PC-9 (cell line): ENCODE data around the gene FXYD6. TPM values are rescaled to one million over a fixed set of nuclear protein-coding genes. Genes with fewer than 3 reads are reported as not detected.
"Not testable (repeated sequence)": the region's sequence is repeated elsewhere in the genome, so short reads cannot be mapped to it uniquely, and the experiment has no call there.

Experiments used
- Bru-seq: library from RNA; stranded (reverse); fragments of 400-500 nt; gene quantifications from one replicate; lab custom pipeline; 2021; lab: Mats Ljungman, UMichigan
- BruChase-seq, 2 experiments: library from RNA; stranded (reverse); fragments of 400-500 nt; gene quantifications; one replicate each; lab custom pipeline; 2021; lab: Mats Ljungman, UMichigan
- BruUV-seq: library from RNA; stranded (reverse); fragments of 400-500 nt; replicated peaks from 2 replicates; lab custom pipeline; 2021; lab: Mats Ljungman, UMichigan
- CTCF ChIA-PET: fragments of 300-600 bp; sonication (Branson Sonifier 250); formaldehyde crosslinking; loops from one replicate; lab custom pipeline; 2022; ENCODE audit warnings: antibody characterized with exemption; lab: Charles Lee
- POLR2A ChIA-PET: fragments of 300-600 bp; sonication (Branson Sonifier 250); formaldehyde crosslinking; loops from one replicate; lab custom pipeline; 2022; ENCODE audit warnings: antibody characterized with exemption; ENCODE audit not compliant: unreplicated experiment; lab: Charles Lee
- DNase-seq, 2 experiments: peaks; one replicate each; pipeline versions ENCODE4 v3.0.0 to v3.0.0-alpha.2; 2015 to 2022; ENCODE audit warnings: mixed read lengths in 1 of 2
- H2AFZ ChIP-seq: fragments of 200-600 bp; sonication (generic); 2 replicates; pipeline ENCODE4 v1.8.1; 2017; ENCODE audit warnings: antibody characterized with exemption
- H3F3A ChIP-seq: fragments of 200-600 bp; sonication (generic); 2 replicates; pipeline ENCODE4 v1.8.1; 2017; ENCODE audit warnings: antibody characterized with exemption, mild to moderate bottlenecking, low read depth; ENCODE audit not compliant: insufficient read depth
- H3K27ac ChIP-seq: fragments of 200-600 bp; sonication (generic); 2 replicates; pipeline ENCODE4 v1.6.1; 2016; ENCODE audit warnings: mixed run types
- H3K27me3 ChIP-seq: fragments of 200-600 bp; sonication (generic); 2 replicates; pipeline ENCODE4 v1.6.1; 2016; ENCODE audit warnings: low read depth, mixed run types; ENCODE audit not compliant: insufficient read depth
- H3K36me3 ChIP-seq: fragments of 200-600 bp; sonication (generic); 2 replicates; pipeline ENCODE4 v1.6.1; 2016; ENCODE audit warnings: low read depth, mixed run types
- H3K4me1 ChIP-seq: fragments of 200-600 bp; sonication (generic); replicated peaks from 2 replicates; pipeline ENCODE4 v1.6.1; 2016; ENCODE audit warnings: mixed run types; ENCODE audit not compliant: insufficient read depth
- H3K4me2 ChIP-seq: fragments of 200-600 bp; sonication (generic); 2 replicates; pipeline ENCODE4 v1.6.1; 2017; ENCODE audit warnings: mixed run types
- H3K4me3 ChIP-seq: fragments of 200-600 bp; sonication (generic); 2 replicates; pipeline ENCODE4 v1.6.1; 2016; ENCODE audit warnings: mixed run types
- H3K79me2 ChIP-seq: fragments of 200-600 bp; sonication (generic); 2 replicates; pipeline ENCODE4 v1.6.1; 2017; ENCODE audit warnings: low read depth, mixed run types
- H3K9me2 ChIP-seq: fragments of 200-600 bp; sonication (generic); 2 replicates; pipeline ENCODE4 v1.8.1; 2017; ENCODE audit warnings: mild to moderate bottlenecking; ENCODE audit not compliant: insufficient read depth
- H3K9me3 ChIP-seq: fragments of 200-600 bp; sonication (generic); 2 replicates; pipeline ENCODE4 v1.8.1; 2016; ENCODE audit warnings: low read depth; ENCODE audit not compliant: insufficient read depth
- H4K20me1 ChIP-seq: fragments of 200-600 bp; sonication (generic); 2 replicates; pipeline ENCODE4 v1.8.1; 2017; ENCODE audit not compliant: insufficient read depth
- EZH2 ChIP-seq: fragments of 200-600 bp; sonication (generic); IDR thresholded peaks from 2 replicates; pipeline ENCODE4 v1.8.0; 2017; ENCODE audit warnings: antibody characterized with exemption, low read depth
- intact Hi-C: fragments of 100-400 bp; cut with micrococcal nuclease; formaldehyde crosslinking; loops from one replicate; pipeline ENCODE4 v1.10.0; 2022; ENCODE audit not compliant: unreplicated experiment
- long read RNA-seq: library from polyadenylated mRNA; stranded (forward); transcript quantifications from one replicate; pipeline ENCODE4 v2.0.0, GENCODE V29; 2022
- total RNA-seq: library from RNA; stranded (reverse); gene quantifications from 2 replicates; pipeline ENCODE4 v1.2.3, GENCODE V29; 2021
- TF ChIP-seq, protein P1 (sequence below): fragments of 200-600 bp; sonication (generic); conservative IDR thresholded peaks from 2 replicates; pipeline ENCODE4 v1.6.1; 2017; ENCODE audit warnings: mixed run types, antibody characterized with exemption, mild to moderate bottlenecking, moderate library complexity

The FXYD6 gene
- total RNA-seq: 0.20 and 0.48 TPM in 2 replicates
- not detected for Bru-seq, nascent RNA
- not detected for BruChase-seq, experiment 1, labeled RNA remaining after a 2-hour chase
- percentile 30 among the genes with signal in this experiment for BruChase-seq, experiment 2, labeled RNA remaining after a 6-hour chase
- long read RNA-seq: 0 reads

- CTCF ChIA-PET: interaction anchor here (0.6 kb wide), 1 partner anchor 484 kb away, joined by 4 read pairs; no protein-coding TSS in a partner anchor
- POLR2A ChIA-PET: no interaction called here
These were observed at the start of gene FXYD6 for GRCh38 chr11:117876341-117877119. Gene FXYD6 (minus strand): TSS chr11:117876658. CDS start chr11:117842776, 33,882 bp downstream.

GRCh38 chr11:117926166-117926565, 49.7 kb upstream of the FXYD6 start:
- BruUV-seq, H3K9me2 ChIP-seq, H3K4me3 ChIP-seq, H3K27ac ChIP-seq, DNase-seq, H4K20me1 ChIP-seq, POLR2A ChIA-PET, H2AFZ ChIP-seq, CTCF ChIA-PET, H3K4me2 ChIP-seq, intact Hi-C loops, H3K9me3 ChIP-seq, H3K27me3 ChIP-seq, H3K36me3 ChIP-seq: not testable (repeated sequence)
- H3K79me2 ChIP-seq: peaks cover 17% of the 10 kb centered on the region
- H3F3A ChIP-seq: peaks cover 12% of the 10 kb centered on the region; the same call in 1 of the 2 replicates
- peaks cover 39% of the 10 kb centered on the region for H3K4me1 ChIP-seq

More at GRCh38 chr11:117876341-117877119, at the start of gene FXYD6:
- Histone ChIP-seq H3K4me1 (no peaks in the 10 kb centered on the region), H3K4me3 (no peak within 1 kb of the TSS), H3F3A (no peaks in the 10 kb centered on the region), H3K36me3 (no peaks in the 10 kb centered on the region), H4K20me1 (no peaks in the 10 kb centered on the region), H3K9me2 (no peaks in the 10 kb centered on the region), H3K79me2 (no peaks in the 10 kb centered on the region), H3K27me3 (peaks cover 98% of the 10 kb centered on the region), H3K27ac (no peak within 1 kb of the TSS), H3K9me3 (no peaks in the 10 kb centered on the region), H3K4me2 (no peak within 1 kb of the TSS), H2AFZ (no peak within 1 kb of the TSS)
- intact Hi-C loops: no loop called here
- no TSS peak for BruUV-seq
- no peak for TF ChIP-seq EZH2
- TF ChIP-seq, protein P1, sequence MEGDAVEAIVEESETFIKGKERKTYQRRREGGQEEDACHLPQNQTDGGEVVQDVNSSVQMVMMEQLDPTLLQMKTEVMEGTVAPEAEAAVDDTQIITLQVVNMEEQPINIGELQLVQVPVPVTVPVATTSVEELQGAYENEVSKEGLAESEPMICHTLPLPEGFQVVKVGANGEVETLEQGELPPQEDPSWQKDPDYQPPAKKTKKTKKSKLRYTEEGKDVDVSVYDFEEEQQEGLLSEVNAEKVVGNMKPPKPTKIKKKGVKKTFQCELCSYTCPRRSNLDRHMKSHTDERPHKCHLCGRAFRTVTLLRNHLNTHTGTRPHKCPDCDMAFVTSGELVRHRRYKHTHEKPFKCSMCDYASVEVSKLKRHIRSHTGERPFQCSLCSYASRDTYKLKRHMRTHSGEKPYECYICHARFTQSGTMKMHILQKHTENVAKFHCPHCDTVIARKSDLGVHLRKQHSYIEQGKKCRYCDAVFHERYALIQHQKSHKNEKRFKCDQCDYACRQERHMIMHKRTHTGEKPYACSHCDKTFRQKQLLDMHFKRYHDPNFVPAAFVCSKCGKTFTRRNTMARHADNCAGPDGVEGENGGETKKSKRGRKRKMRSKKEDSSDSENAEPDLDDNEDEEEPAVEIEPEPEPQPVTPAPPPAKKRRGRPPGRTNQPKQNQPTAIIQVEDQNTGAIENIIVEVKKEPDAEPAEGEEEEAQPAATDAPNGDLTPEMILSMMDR: no peak
- no peak for DNase-seq

DNA sequence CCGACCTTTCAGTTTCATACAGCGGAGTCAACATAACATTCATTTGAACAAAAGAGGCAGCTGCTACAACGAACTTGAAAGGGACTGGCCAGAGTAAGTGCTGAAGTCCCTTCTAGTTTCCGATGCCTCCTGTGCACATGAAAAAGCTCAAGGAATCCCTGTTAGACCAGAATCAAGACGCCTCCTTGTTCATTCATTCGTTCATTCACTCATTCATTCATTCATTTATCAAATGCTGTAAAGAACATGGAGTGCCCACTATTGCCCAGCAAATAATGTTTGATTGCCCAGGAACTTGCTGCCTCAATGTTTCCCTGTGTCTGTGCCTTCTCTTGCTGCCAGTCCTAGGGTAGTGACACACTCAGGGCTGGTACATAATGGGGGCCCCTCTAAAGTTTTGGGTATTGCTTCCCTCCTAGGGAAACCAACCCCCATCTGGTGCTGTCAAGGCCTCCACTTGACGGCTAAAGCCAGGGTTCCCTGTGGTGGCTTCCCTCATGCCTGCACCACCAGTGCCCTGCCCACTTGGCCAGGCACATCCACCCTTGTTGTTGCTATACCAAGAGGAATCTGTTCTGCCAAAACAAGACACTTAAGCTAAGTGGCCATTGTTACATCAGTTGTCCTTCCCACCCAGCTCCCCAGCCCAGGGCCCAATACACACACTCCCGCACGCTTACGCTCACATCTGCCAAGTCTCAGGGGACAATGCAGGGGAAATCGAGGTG, 48.9 kb upstream of the FXYD6 start:
- H3K27me3 ChIP-seq: no peaks in the 10 kb centered on the region
- H3K9me3 ChIP-seq: no peaks in the 10 kb centered on the region
- BruUV-seq: no TSS peak
- H3K9me2 ChIP-seq: no peaks in the 10 kb centered on the region
- peaks cover 10% of the 10 kb centered on the region; the same call in 1 of the 2 replicates for H3F3A ChIP-seq
- no peak overlapping the region for H2AFZ ChIP-seq
- H3K4me2 ChIP-seq: no peak overlapping the region
- intact Hi-C loops: no loop called here
- peaks cover 17% of the 10 kb centered on the region for H3K79me2 ChIP-seq
- H3K4me1 ChIP-seq: peaks cover 31% of the 10 kb centered on the region
- TF ChIP-seq, protein P1: no peak
- no peak for TF ChIP-seq EZH2
- H3K36me3 ChIP-seq: no peaks in the 10 kb centered on the region
- H4K20me1 ChIP-seq: no peaks in the 10 kb centered on the region
- POLR2A ChIA-PET: no interaction called here
- H3K27ac ChIP-seq: no peak overlapping the region
- no peak overlapping the region for H3K4me3 ChIP-seq
- CTCF ChIA-PET: no interaction called here
- DNase-seq: no peak
